HG03045 (cell line): Measurements from ENCODE around the gene MON1A.

Experiments
- ATAC-seq: cut with Tn5 transposase; IDR thresholded peaks from one replicate; pipeline ENCODE4 v1.9.1; 2021; ENCODE audit warnings: mild to moderate bottlenecking, moderate library complexity; ENCODE audit not compliant: unreplicated experiment

The MON1A gene

GRCh38 chr3:49896345-49896744 is 33.3 kb downstream of the MON1A start:
- no peak for ATAC-seq

DNA sequence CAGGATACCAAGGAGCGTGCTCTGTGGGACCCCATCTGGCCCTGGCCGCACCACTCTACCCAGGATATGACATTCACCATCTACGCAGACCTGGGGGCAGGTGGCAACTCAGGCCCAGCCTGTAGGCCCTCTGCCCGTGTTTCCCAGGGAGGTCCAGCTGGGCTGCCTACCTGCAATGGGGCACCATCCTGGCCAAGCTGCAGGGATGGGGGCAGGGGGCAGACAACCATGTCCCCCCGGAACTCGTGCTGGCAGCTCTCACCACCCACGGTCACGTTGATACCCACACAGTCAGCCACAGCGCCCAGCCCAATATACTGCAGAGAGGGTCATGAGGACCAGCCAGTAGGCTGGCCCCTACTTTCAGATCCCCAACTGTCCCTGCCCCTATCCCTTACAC is 33.8 kb downstream of the MON1A start:
- no peak for ATAC-seq

GRCh38 chr3:49889296-49889695 is 40.3 kb downstream of the MON1A start:
- no peak for ATAC-seq

DNA sequence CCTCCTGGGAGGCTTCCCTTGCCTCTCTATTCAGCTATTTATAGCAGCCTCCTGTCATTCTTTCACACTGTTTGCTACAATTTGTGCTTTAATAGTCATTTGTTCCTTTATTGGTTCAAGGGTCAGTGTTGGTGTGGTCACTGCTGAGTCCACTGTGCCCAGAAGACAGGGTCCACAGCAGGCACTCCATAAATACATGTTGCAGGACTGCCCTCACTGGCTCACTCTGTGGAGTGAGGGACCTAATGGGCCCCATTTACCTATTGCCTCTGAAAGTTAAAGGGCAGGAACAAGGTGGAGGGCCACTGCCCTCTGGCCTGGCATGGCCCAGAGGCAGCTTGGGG is 42.7 kb downstream of the MON1A start:
- ATAC-seq, result no peak

- no peak for ATAC-seq
Measured at GRCh38 chr3:49883998-49884397, 45.6 kb downstream of the MON1A start.

- ATAC-seq, result no peak
Measured at GRCh38 chr3:49882166-49882565, 47.4 kb downstream of the MON1A start.

- ATAC-seq, result no peak
Measured at GRCh38 chr3:49880581-49881315, 48.9 kb downstream of the MON1A start.

GRCh38 chr3:49879721-49880120 is 49.9 kb downstream of the MON1A start:
- ATAC-seq, result no peak

DNA sequence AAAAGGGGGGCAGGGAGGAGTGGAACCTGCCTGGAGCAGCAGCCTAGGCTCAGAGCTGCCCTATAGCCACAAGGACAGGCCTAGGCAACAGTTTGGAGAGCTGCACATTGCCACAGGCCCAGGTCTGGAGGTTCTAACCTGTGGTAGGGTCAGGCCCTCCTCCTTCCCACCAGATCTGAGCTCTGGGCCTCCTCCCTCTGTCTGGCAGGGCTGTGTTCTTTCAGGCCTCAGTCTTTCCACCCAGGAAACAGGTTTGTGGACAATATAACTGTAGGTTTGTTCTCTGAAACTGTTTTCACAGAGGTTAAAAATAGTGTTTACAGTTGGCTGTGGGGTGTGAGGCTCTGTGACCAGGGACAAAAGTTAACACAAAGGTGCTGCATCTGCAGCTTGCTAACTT is 50.9 kb downstream of the MON1A start:
- no peak for ATAC-seq

GRCh38 chr3:49877716-49878115 is 51.9 kb downstream of the MON1A start:
- ATAC-seq, result no peak

- ATAC-seq, result no peak
Measured at GRCh38 chr3:49876567-49876966, 53.0 kb downstream of the MON1A start.

DNA sequence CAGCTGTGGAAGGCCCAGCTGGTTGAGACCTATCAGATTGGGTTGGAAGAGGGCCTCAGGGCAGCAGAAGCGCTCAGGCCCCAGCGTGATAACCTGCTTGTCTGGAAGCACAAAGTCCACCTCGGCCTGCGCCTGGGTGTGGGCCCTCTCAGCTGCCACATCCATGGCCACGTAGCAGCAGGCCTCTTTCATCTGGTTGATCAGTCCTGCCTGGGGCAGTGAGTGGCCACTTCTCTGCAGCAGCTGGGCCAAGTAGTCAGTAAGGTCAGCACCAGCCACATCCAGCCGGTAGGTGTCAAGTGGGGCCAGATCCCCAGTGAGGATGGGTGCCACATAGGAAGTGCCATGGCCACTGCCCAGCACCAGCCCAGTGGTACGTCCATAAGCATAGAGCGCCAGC is 56.0 kb downstream of the MON1A start:
- ATAC-seq, result no peak

- no peak for ATAC-seq
Measured at GRCh38 chr3:49872801-49873281, 56.8 kb downstream of the MON1A start.

DNA sequence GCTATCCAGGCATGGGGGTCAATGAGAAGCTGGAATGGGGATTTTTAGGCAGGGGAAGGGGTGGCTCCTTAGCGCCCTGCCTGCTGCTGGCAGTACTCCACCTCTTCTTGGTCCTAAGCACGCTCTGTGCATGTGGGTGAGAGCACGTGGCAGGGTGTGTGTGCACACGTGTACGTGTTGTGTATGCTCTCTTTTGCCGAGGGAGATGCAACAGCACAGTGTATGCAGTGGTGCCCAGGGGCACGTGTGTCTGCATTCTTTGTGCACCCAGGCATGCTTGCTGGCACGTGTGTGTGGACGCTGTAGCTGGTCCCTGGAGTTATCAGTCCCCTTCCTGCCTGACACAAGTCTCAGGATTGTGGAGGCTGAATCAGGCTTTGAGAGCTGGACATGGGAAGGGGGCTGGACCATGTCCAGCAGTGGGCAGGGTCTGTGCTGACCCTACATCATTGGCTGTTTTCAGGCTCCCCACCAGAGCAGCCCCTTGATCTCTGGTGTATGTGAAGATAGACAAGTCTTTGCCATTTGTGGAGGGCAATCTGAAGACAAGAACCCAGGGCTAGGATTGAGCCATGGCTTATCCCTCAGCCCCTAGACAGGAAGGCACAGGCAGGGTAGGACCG is 58.0 kb downstream of the MON1A start:
- ATAC-seq, result no peak

GRCh38 chr3:49869525-49870126 is 60.0 kb downstream of the MON1A start, which contains the start of gene CAMKV:
Gene CAMKV, minus strand, starts transcription at chr3:49869906. Its CDS starts 7,518 bp downstream, at chr3:49862388.
- no peak for ATAC-seq

- no peak for ATAC-seq
Measured at GRCh38 chr3:49868862-49869466, 60.6 kb downstream of the MON1A start.

- no peak for ATAC-seq
Measured at GRCh38 chr3:49867871-49868321, 61.7 kb downstream of the MON1A start.

DNA sequence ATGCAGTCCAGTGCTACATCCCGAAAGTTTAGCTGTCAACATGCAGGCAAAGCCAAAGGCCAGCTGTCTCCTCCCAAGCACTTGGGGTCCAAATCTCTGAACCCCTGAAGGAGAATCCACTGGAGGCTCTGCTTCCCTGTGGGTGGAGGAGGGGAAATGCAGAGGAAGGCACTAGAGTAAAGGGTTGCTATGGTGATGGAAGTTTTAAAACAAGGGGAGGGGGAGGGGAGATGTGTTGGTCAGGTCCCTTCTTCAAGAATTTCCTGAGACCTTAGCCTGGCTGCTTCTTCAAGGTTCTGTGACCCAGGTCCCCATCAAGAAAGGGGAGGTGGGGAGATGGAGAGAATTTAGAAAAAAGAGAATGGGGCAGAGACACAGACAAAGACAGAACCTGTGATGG is 62.2 kb downstream of the MON1A start:
- no peak for ATAC-seq

DNA sequence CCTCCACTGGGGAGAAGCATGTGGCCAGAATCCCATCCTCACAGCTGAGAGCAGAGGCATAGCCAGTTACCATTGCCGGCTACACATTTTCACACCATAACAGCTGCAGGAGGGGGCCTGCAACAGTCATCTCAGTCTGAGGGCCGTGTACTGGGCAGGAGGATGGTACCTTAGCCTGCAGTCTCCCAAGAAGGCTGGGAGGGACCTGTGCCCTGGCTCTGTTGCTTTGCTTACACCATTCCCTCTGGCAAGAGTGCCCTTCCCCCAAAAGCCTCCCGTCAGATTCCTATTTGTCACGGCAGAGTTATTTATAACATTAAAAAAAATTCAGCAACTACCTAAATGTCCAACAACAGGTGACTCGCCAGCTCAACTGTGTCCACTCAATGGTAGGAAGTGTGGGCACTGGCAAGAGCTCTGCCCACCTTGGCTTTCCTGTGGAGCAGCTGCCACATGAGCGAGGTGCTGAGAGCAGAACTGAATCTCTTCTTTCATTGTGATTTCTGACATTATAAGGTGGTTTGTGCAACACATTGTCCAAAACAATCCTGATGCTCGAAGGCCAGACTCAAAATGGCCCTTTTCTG is 64.3 kb downstream of the MON1A start:
- no peak for ATAC-seq

GRCh38 chr3:49864505-49864904 is 65.1 kb downstream of the MON1A start:
- ATAC-seq, result no peak

- ATAC-seq, result no peak
Measured at GRCh38 chr3:49859576-49860305, 69.9 kb downstream of the MON1A start.
